AG08395 (cell line): ENCODE data around the gene MORN1.

Experiments used
- DNase-seq: peaks from one replicate; pipeline ENCODE4 v3.0.0; 2012; ENCODE audit warnings: mixed read lengths, low spot score

The MORN1 gene

GRCh38 chr1:2289607-2290006 lies 101.7 kb downstream of the MORN1 start:
- no peak for DNase-seq

GRCh38 chr1:2288816-2289536 lies 102.4 kb downstream of the MORN1 start:
- DNase-seq: no peak

- DNase-seq: no peak
Observed at GRCh38 chr1:2288311-2288710, 103.0 kb downstream of the MORN1 start.

- no peak for DNase-seq
Observed at GRCh38 chr1:2287649-2288048, 103.7 kb downstream of the MORN1 start.

GRCh38 chr1:2286923-2287322 lies 104.4 kb downstream of the MORN1 start:
- no peak for DNase-seq

GRCh38 chr1:2284932-2285331 lies 106.4 kb downstream of the MORN1 start:
- no peak for DNase-seq

- no peak for DNase-seq
Observed at GRCh38 chr1:2283991-2284895, 107.1 kb downstream of the MORN1 start.

GRCh38 chr1:2283371-2283990 lies 107.9 kb downstream of the MORN1 start:
- no peak for DNase-seq

- no peak for DNase-seq
Observed at GRCh38 chr1:2282556-2283270, 108.6 kb downstream of the MORN1 start.

- no peak for DNase-seq
Observed at GRCh38 chr1:2279817-2280216, 111.5 kb downstream of the MORN1 start.

- peak; percentile 79 for DNase-seq
Observed at GRCh38 chr1:2279210-2279639, 112.1 kb downstream of the MORN1 start.

- no peak for DNase-seq
Observed at GRCh38 chr1:2278591-2279209, 112.7 kb downstream of the MORN1 start.

- DNase-seq: no peak
Observed at GRCh38 chr1:2277741-2278488, 113.4 kb downstream of the MORN1 start.

GRCh38 chr1:2276803-2277580 lies 114.4 kb downstream of the MORN1 start:
- no peak for DNase-seq

- no peak for DNase-seq
Observed at GRCh38 chr1:2275796-2276536, 115.4 kb downstream of the MORN1 start.

- no peak for DNase-seq
Observed at GRCh38 chr1:2274929-2275475, 116.4 kb downstream of the MORN1 start.

GRCh38 chr1:2274231-2274928 lies 117.0 kb downstream of the MORN1 start:
- DNase-seq: no peak

- no peak for DNase-seq
Observed at GRCh38 chr1:2273401-2274090, 117.8 kb downstream of the MORN1 start.
